Duodenal mucosa (tissue), 2 donors: ENCODE measurements around the gene TSHZ1.
"Not testable (repeated sequence)": the region's sequence is repeated elsewhere in the genome, so short reads cannot be mapped to it uniquely, and the experiment has no call there.

Source experiments
- H3K27ac ChIP-seq: one replicate; pipeline ENCODE4 v1.7.0; 2013; ENCODE audit warnings: low read depth, low read length
- H3K27me3 ChIP-seq, 2 donors: one replicate each; pipeline ENCODE4 v1.7.0; 2013; ENCODE audit warnings: low read length in 2 of 2, control low read depth in 1 of 2; ENCODE audit not compliant: insufficient read depth in 2 of 2, control insufficient read depth in 1 of 2
- H3K36me3 ChIP-seq, 2 donors: one replicate each; pipeline ENCODE4 v1.7.0; 2013; ENCODE audit warnings: low read length in 2 of 2, control low read depth in 1 of 2; ENCODE audit not compliant: insufficient read depth in 2 of 2, control insufficient read depth in 1 of 2
- H3K4me1 ChIP-seq, 2 donors: one replicate each; pipeline ENCODE4 v1.7.0; 2013; ENCODE audit warnings: low read length in 2 of 2, control low read depth in 1 of 2; ENCODE audit not compliant: insufficient read depth in 2 of 2, control insufficient read depth in 1 of 2
- H3K4me3 ChIP-seq, 2 donors: one replicate each; pipeline ENCODE4 v1.7.0; 2013; ENCODE audit warnings: low read length in 2 of 2, low read depth in 1 of 2
- H3K9ac ChIP-seq, 2 donors: one replicate each; pipeline ENCODE4 v1.7.0; 2013; ENCODE audit warnings: low read length in 2 of 2, low read depth in 1 of 2
- H3K9me3 ChIP-seq, 2 donors: one replicate each; pipeline ENCODE4 v1.7.0; 2013; ENCODE audit warnings: low read length in 2 of 2, control low read depth in 1 of 2; ENCODE audit not compliant: control insufficient read depth in 1 of 2

TSHZ1 gene

DNA sequence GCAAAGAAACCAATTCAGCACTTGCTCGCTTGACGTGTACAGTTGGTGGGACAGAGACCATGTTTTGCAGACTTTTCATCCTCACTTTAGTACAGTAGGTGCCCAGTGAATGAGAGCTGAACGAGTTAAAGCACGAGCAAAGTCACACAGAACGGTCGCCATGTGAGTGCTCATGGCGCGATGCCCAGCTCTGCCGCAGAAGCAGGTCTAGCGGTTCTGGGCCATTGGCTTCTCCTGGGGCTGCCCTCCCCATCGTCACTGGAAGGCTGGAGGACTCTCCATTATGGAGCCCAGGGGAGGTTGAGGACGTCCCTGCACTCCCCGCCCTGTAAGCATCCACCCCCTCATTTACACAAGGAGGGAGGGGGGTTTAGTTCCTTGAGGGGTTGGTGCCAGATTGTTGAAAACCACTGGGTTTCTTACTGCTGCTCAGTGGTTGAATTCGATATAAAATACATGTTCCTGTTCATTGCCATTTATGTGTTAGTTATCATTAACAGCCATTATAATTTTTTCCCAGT lies 26.6 kb upstream of the TSHZ1 start:
- Histone ChIP-seq H3K4me1 (no peaks in the 10 kb centered on the region), H3K9ac (no peak overlapping the region), H3K36me3 (no peaks in the 10 kb centered on the region), H3K4me3 (no peak overlapping the region), H3K27ac (no peak overlapping the region), H3K9me3 (no peaks in the 10 kb centered on the region), H3K27me3 (peaks cover 0 to 2% of the 10 kb centered on the region in 2 donors)

DNA sequence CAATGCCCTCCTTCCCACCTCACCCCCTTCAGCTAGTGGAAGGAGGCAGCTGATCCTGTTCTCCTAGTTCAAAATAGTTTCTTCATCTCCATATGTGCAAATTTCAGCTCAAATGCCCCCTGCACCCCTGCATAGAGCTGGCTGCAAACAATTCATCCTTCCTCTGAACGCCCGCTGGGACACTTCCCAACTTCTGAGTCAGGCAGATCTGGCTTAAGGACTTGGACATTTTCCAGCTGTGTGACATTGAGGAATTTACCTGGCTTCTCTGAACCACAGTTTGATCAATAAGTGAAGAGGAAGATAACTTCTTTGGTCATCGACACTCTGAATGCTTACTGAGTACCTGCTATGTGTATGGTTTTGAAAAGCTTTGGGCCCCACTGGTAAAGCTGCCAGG lies 25.1 kb upstream of the TSHZ1 start:
- H3K9ac ChIP-seq, result no peak overlapping the region
- H3K36me3 ChIP-seq, result no peaks in the 10 kb centered on the region
- H3K27me3 ChIP-seq, result peaks cover 0 to 2% of the 10 kb centered on the region in 2 donors
- H3K27ac ChIP-seq, result no peak overlapping the region
- H3K4me3 ChIP-seq, result no peak overlapping the region
- no peaks in the 10 kb centered on the region for H3K9me3 ChIP-seq
- H3K4me1 ChIP-seq, result no peaks in the 10 kb centered on the region

DNA sequence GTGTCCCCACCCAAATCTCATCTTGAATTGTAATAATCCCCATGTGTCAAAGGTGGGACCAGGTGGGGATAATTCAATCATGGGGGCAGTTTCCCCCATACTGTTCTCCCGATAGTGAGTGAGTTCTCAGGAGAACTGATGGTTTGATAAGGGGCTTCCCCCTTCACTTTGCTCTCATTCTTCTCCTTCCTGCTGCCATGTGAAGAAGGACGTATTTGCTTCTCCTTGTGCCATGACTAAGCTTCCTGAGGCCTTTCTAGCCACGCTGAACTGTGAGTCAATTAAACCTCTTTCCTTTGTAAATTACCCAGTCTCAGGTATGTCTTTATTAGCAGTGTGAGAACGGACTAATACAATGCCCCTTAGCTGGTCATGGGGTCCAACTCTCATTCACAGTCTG lies 22.9 kb upstream of the TSHZ1 start:
- H3K9me3 ChIP-seq, H3K27ac ChIP-seq, H3K4me1 ChIP-seq, H3K36me3 ChIP-seq, H3K4me3 ChIP-seq, H3K9ac ChIP-seq, H3K27me3 ChIP-seq: not testable (repeated sequence)

DNA sequence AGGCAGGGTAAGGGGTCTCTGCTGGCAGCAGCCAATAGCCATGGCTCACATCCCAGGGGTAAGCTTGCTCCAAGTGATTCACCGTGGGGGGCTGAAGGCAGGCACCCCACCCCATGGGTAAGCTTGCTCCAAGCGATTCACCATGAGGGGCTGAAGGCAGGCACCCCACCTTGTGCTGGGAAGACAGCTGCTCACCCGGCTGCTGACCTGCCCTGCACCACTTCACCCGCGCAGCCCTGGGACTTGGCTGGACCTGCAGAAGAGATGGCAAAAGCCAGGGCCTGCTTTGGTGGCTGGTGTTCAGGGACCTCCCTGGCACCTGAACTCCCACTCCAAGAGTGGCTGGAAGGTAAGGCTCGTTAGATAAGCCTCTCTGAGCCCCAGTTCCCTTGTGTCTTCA lies 20.9 kb upstream of the TSHZ1 start:
- Histone ChIP-seq H3K4me1 (no peaks in the 10 kb centered on the region), H3K9ac (no peak overlapping the region), H3K9me3 (no peaks in the 10 kb centered on the region), H3K27me3 (no peaks in the 10 kb centered on the region), H3K36me3 (no peaks in the 10 kb centered on the region), H3K27ac (no peak overlapping the region), H3K4me3 (no peak overlapping the region)

DNA sequence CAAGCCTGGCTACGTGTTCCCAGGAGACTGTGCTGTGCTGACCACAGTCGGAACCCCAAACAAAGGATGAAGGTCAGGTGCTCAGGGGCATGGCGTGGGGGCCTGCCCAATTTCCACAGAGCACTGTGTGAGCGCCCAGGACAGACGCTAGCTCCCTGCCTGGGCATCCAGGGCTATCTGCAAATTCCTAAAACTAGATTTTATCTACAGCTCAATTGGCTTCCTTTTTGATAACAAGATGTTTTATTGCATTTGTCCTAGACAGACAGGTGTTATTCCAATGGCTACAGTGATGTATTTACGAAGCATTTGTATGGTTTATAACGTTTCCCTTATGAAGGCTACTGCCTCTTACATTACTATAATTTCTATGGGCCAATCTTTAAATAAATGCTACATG lies 17.7 kb upstream of the TSHZ1 start:
- Histone ChIP-seq H3K4me1 (no peaks in the 10 kb centered on the region), H3K9ac (no peak overlapping the region), H3K36me3 (no peaks in the 10 kb centered on the region), H3K9me3 (no peaks in the 10 kb centered on the region), H3K27me3 (no peaks in the 10 kb centered on the region), H3K4me3 (no peak overlapping the region), H3K27ac (no peak overlapping the region)

DNA sequence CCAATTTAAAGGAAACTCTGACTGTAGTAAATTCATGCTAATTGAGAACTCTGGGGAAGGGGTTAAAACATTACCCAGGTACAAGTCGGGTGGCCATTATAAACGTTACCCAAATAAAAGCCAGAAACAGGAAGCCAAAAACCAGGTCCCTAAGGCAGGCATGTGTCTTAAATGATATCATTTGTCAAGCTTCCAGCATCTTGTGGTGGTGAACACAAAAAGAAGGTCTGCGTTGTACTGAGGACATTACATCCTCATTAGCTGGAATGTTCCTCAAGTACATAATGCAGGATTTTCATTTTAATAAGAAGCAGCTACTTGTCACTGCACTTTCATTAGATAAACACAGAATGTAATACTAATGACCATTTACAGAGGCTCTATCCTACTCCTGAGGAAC lies 12.6 kb upstream of the TSHZ1 start:
- H3K9ac ChIP-seq, result no peak overlapping the region
- H3K27me3 ChIP-seq, result no peaks in the 10 kb centered on the region
- no peaks in the 10 kb centered on the region for H3K9me3 ChIP-seq
- H3K27ac ChIP-seq, result no peak overlapping the region
- no peaks in the 10 kb centered on the region for H3K4me1 ChIP-seq
- peaks cover 10 to 22% of the 10 kb centered on the region in 2 donors for H3K36me3 ChIP-seq
- no peak overlapping the region for H3K4me3 ChIP-seq

DNA sequence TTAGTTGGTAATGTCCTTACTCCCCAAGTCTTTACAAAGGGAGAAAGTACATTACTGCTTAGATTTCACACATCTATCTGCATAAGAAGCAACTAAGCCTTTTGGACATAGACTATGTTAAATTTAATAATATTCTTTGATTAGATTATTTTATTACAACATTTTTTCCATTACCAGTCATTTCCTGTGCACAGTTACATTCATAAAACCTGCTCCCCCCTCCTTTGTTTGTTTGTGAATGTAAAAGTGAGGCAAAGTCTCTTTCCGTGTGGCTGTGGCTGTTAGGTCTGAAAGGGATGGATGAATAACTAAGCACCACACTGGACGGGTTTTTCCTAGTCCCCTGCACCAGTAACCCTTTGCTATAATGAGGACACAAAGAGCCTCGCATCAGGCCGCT lies 11.3 kb upstream of the TSHZ1 start:
- no peak overlapping the region for H3K27ac ChIP-seq
- peaks cover 0 to 4% of the 10 kb centered on the region in 2 donors for H3K4me1 ChIP-seq
- H3K9me3 ChIP-seq, result no peaks in the 10 kb centered on the region
- H3K4me3 ChIP-seq, result no peak overlapping the region
- no peak overlapping the region for H3K9ac ChIP-seq
- H3K36me3 ChIP-seq, result peaks cover 10 to 22% of the 10 kb centered on the region in 2 donors
- no peaks in the 10 kb centered on the region for H3K27me3 ChIP-seq

DNA sequence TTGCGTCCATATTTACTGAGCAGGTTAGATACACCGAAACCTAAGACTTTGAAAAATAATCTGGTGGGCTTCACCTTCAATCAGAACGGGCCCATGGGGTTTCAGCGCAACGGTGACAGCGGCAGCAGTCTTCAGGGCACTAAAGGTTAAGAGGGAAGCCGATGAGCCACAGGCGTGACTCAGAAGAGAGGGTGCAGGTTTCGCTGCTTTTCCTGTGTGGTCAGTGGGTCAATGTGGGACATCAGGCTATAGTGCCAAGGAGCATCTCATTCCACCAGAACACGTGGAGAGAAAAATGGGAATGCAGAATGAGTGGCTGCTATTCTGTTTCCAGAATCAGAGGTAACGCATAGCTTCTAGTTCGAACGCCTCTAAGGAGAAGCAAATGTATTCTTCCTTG lies 10.5 kb upstream of the TSHZ1 start:
- peaks cover 0 to 8% of the 10 kb centered on the region in 2 donors for H3K4me1 ChIP-seq

DNA sequence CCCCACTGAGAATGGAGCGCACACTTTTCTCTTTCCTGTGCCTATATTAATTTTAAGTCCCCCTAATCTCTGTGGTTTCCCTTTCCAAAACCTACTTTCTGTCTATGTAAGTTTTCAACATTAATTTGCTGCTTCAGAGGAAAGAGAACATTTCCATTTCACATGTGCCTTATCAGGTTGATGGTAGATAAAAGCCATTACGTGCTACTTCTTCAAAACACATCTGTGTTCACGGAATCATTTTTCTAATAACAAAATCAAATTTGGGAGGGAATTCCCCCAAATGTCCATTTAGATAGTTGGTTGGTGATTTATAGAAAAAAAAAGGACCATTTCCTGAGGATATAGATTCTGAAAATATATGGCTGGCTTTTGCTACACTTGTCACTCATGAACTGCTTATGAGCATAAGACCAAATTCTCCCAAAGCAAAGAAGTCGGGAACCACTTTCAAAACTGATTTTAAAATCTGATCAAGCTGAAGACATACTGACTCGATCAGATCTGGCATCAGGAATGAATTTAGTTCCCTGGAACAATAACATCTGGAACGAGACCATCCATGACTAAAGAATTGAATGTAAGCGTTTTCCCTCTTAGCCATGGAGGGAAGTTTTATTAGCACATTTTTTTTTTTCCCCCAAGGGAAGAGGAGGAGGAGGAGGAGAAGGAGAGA lies 9.9 kb upstream of the TSHZ1 start:
- Histone ChIP-seq H3K27me3 (no peaks in the 10 kb centered on the region), H3K9me3 (no peaks in the 10 kb centered on the region), H3K9ac (no peak overlapping the region), H3K4me1 (peaks cover 0 to 12% of the 10 kb centered on the region in 2 donors), H3K4me3 (no peak overlapping the region), H3K27ac (no peak overlapping the region), H3K36me3 (peaks cover 10 to 22% of the 10 kb centered on the region in 2 donors)

More for the DNA sequence above, 10.5 kb upstream of the TSHZ1 start:
- Histone ChIP-seq H3K9me3 (no peaks in the 10 kb centered on the region), H3K27ac (no peak overlapping the region), H3K27me3 (no peaks in the 10 kb centered on the region), H3K9ac (no peak overlapping the region), H3K36me3 (peaks cover 10 to 22% of the 10 kb centered on the region in 2 donors), H3K4me3 (no peak overlapping the region)

DNA sequence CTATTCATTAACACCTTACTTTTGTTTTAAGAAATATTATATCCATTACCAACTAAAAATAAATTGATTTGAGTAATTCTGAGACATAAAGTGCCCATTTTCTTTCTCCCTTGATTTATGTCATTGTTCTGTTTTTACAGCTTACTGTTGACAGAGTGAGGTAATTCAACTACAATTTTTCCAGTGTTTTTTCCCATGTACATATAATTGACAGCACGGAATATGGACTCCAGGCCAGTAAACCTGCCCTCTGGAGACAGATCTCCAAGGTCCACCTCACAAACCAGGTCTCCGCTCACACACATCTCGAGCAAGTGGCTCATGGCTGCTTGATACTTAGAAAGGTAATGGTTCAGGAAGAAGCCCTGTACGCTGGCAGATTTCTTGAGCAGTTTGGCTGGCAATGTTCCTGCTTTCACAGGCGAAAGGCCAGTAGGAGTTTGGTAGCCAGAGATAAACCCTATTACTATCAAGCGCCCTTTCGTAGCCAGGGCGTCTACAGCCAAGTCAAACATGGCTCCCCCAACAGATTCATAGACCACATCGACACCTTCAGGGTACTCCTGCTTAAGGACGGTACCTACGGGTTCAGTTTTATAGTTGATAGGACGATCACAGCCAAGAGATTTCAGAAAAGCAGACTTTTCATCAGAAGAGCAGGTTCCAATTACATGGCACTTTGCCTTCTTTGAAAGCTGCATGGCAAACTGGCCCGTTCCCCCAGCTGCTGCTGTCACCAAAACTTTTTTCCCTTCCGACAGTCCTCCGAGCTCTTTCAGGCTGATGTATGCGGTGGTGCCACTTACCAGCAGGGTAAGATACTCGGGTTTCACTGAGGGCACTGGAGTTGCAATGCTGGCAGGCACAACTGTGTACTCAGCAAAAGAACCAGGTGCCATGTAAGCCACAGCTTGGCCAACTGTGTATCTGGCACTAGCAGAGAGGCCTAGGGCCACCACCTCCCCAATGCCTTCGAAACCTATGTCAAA lies 9.0 kb upstream of the TSHZ1 start:
- H3K4me3 ChIP-seq, result no peak overlapping the region
- H3K27ac ChIP-seq, result no peak overlapping the region

More for the DNA sequence above, 9.0 kb upstream of the TSHZ1 start:
- Histone ChIP-seq H3K9ac (no peak overlapping the region), H3K36me3 (peaks cover 10 to 22% of the 10 kb centered on the region in 2 donors), H3K27me3 (no peaks in the 10 kb centered on the region), H3K4me1 (peaks cover 0 to 18% of the 10 kb centered on the region in 2 donors), H3K9me3 (no peaks in the 10 kb centered on the region)
